SKM-1 treated with dmso at 0.1 percent for 144 hours (cell line): ENCODE measurements around the gene EDDM13.
"Not testable (repeated sequence)": the region's sequence is repeated elsewhere in the genome, so short reads cannot be mapped to it uniquely, and the experiment has no call there.

ENCODE experiments used
- DNase-seq: peaks from one replicate; lab custom pipeline; 2025; ENCODE audit not compliant: unreplicated experiment; lab: John Stamatoyannopoulos, UW

The EDDM13 gene

DNA sequence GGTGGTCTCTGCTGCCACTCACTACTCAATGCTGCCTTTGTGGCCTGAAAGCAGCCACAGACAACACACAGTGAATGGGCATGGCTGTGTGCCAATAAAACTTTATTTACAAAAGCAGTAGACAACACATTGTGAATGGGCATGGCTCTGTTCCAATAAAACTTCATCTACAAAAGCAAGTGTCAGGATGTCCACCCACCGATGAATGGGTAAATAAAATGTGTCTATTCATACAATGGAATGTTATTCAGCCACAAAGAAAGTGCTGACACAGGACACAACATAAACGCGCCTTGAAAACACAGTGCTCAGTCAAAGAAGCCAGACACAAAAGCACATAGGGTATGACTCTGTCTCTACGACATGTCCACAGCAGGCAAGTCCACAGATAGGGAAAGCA is 22.0 kb downstream of the EDDM13 start:
- no peak for DNase-seq

DNA sequence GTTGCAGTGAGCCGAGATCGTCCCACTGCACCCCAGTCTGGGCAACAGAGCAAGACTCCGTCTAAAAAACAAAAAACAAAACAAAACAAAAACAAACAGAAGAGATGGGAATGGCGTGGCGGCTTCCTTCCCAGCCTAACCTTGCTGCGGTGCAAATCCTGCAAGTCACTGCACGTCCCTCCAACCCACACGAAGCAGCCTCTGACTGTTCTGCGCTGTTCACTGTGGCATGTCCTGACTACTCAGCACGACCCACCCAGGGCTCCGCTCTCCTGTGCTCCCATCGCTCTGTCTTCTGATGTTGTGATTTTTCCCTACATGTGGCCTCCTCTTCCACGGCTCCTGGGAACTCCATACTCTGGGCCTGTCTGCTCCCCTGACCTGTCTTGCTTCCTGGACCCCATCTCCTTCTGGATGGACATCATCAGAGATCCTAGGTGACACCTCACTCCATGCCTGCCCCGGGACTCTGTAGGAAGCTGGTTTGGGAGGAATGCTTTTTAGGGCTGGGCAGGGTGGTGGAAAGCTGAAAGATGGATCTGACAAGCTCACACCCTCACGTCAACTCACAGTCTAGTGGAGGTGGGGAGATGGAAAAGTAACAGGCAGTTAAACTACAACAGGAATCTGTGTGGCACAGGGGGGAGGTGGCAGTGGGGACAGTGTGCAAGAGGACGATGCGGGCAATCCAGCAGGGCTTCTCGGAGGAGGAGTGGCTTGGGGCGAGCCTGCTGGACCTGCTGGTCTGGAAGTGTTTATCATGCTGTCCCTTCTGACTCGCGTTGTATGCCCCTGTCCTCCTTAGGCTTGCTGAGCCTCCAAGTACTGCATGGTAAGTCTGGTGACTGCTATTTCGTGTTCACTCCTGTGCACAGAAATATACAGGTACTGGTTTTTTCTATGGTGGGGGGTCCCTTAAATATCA is 23.2 kb downstream of the EDDM13 start:
- DNase-seq, result no peak

GRCh38 chr19:56297010-56297409 is 24.5 kb downstream of the EDDM13 start:
- DNase-seq, result no peak

DNA sequence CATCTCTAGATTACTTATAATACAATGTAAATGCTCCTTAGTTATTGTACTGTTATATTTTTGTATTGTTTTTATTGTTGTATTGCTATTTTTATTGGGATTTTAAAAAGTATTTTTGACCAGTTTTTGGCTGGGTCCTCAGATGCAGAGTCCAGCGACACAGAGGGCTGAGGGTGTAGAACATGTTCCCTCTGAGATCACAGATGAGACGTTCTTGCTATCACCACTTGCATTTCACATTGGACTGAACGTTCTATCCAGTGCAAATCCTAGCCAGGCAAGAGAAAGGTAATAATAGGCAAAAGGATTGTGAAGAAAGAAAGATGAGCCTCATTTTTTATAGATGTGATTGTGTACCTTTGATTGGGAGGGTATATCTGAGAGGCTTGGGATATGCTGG is 27.1 kb downstream of the EDDM13 start:
- DNase-seq, result no peak

- DNase-seq, result no peak
Observed at GRCh38 chr19:56301155-56301554, 28.6 kb downstream of the EDDM13 start.

DNA sequence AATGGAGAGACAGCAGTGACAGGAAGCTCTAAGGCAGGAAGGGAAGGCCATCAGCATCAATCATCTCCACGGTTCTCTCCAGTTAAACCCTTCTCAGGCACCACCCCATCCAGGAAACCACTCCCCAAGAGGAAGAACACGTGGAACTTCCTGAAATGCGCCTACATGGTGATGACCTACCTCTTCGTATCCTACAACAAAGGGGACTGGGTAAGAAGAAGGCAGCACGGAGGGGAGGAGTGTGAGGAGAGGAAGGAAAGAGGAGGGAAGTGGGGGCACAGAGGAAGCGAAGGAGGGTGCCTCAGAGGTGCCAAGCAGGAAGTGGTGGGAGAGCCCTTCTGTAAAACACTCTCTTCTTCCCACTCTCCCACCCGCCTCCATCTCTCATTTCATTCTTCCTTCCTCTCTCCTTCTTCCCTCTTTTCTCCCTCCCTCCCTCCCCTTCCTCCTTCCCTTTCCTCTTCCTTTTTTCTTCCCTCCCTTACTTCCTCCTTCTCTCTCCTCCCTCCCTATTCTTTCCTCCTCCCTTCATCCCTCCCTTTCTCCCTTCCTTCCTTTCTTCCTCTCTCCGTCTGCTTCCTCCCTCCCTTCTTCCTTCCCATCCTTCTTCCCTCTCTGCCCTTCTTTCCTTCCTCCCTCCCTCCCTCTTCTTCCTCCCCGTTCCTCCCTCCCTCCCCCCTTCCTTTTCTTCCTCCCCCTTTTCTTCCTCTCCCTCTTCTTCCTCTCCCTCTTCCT is 29.5 kb downstream of the EDDM13 start:
- DNase-seq, result no peak

DNA sequence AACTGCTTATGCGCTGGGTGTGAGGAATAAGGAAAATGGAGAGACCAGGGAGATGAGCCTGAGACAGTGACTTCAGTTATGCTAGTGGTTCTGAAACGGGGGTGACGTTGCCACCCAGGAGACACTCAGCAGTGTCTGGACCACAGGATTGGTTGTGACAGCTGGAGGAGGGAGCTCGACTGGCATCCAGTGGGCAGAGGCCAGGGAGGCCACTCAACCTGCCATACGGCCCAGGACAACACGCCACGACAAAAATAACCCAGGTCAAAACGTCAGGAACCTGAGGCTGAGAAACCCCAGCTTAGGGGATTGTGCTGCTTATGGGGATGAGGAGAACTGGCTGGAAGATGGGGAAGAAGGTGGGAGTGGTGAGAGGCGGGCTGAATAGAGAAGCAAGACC is 31.7 kb downstream of the EDDM13 start:
- DNase-seq, result no peak

GRCh38 chr19:56306016-56306415 is 33.5 kb downstream of the EDDM13 start:
- no peak for DNase-seq

GRCh38 chr19:56307062-56307461 is 34.5 kb downstream of the EDDM13 start:
- DNase-seq, result not testable (repeated sequence)

GRCh38 chr19:56308792-56309191 is 36.2 kb downstream of the EDDM13 start:
- no peak for DNase-seq

- DNase-seq, result peak; percentile 36
Observed at GRCh38 chr19:56309511-56310185, 37.1 kb downstream of the EDDM13 start.

DNA sequence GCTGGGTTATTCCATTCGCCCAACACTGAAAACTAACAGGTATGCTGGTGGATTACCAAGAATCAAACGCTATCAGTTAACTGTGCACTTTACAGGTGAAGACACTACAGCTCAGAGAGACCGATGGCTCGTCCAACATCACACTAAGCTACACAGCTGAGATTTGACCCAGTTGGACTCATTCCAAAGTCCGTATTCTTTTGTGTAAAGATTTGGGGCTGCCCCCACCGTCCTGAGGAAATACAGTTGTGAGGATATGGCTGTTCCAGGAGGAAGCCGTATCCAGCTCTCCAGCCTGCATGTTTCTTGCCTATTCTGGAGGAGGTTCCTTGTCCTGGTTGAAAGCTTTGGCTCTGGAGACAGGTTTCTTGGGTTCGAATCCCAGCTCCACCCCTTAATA is 37.9 kb downstream of the EDDM13 start:
- no peak for DNase-seq

GRCh38 chr19:56312342-56312741 is 39.8 kb downstream of the EDDM13 start:
- no peak for DNase-seq

GRCh38 chr19:56312787-56313657 is 40.5 kb downstream of the EDDM13 start:
- no peak for DNase-seq

GRCh38 chr19:56314018-56314380 is 41.5 kb downstream of the EDDM13 start:
- peak; percentile 37 for DNase-seq

GRCh38 chr19:56314381-56315076 is 42.0 kb downstream of the EDDM13 start, which contains the start of gene ZSCAN5A:
ZSCAN5A (minus strand) TSS chr19:56314839; CDS start chr19:56225046, 89,793 bp downstream.
- DNase-seq, result peak; percentile 69

- DNase-seq, result peak; percentile 69
Observed at GRCh38 chr19:56315077-56315828, 42.7 kb downstream of the EDDM13 start.

DNA sequence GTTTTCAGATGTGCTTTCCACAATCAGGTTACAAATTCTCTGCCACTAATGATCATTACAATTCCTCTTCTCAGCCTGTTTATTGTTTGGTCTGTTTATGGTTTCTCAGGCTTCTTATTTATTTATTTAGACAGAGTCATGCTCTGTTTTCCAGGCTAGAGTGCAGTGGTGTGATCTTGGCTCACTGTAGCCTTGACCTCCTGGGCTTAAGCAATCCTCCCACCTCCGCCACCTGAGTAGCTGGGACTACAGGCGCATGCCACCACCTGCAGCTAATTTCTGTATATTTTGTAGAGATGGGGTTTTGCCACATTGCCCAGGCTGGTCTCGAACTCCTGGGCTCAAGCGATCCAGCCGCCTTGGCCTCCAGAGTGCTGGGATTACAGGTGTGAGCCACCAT is 44.2 kb downstream of the EDDM13 start:
- DNase-seq, result no peak

DNA sequence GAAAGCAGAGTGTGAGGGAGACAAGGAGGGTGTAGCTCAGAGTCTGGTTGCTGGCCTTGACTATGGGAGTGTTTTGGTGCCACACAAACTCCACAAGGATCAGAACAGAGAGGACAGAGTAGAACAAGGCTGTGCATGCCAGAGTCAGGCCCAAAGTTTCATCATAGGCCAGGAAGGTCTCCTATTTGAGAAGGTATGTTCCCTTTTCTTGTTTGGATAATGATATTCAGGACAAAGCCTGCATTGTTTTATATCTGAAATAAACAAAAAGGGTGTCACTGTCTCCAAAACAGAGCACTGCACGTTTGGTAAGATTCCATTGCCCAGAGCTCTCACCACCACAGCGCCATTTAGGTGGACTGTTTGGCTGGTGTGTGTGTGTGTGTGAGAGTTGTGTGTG is 45.2 kb downstream of the EDDM13 start:
- DNase-seq, result no peak
